IMR-90 (cell line): ENCODE results near the gene MICAL2. TPM values are rescaled to one million over a fixed set of nuclear protein-coding genes. Genes with fewer than 3 reads are reported as not detected.
A peak's percentile ranks its signal among the peaks of the same experiment; 100 is the strongest.

Experiments
- ATAC-seq: fragments of 200-7000 bp; cut with Tn5 transposase; 2 replicates; pipeline ENCODE4 v1.9.1; 2020; ENCODE audit warnings: low read depth, mild to moderate bottlenecking, moderate library complexity
- BruUV-seq: library from RNA; stranded (reverse); fragments of 400-500 nt; replicated peaks from 2 replicates; lab custom pipeline; 2021; lab: Mats Ljungman, UMichigan
- CTCF ChIA-PET: fragments of 300-600 bp; formaldehyde crosslinking; extraction: SDS; loops from one replicate; lab custom pipeline; 2021; ENCODE audit warnings: antibody characterized with exemption; lab: Yijun Ruan, JAX
- POLR2A ChIA-PET: fragments of 300-600 bp; sonication (Branson Sonifier 250); formaldehyde crosslinking; loops from one replicate; lab custom pipeline; 2022; ENCODE audit warnings: antibody characterized with exemption; ENCODE audit not compliant: unreplicated experiment; lab: Charles Lee
- DNase-seq: peaks from one replicate; pipeline ENCODE4 v3.0.0; 2013
- H2AFZ ChIP-seq: replicated peaks from 2 replicates; pipeline ENCODE3; 2013; ENCODE audit warnings: low read length, mild to moderate bottlenecking; ENCODE audit not compliant: poor library complexity
- H2AK5ac ChIP-seq: 2 replicates; pipeline ENCODE4 v1.6.1; 2013; ENCODE audit warnings: low read depth, low read length, inconsistent platforms
- H2AK9ac ChIP-seq: replicated peaks from 2 replicates; pipeline ENCODE3; 2013; ENCODE audit warnings: mild to moderate bottlenecking, low read depth, low read length, moderate library complexity; ENCODE audit not compliant: poor library complexity
- H2BK120ac ChIP-seq: 2 replicates; pipeline ENCODE4 v1.6.1; 2013; ENCODE audit warnings: low read depth, low read length, inconsistent platforms
- H2BK15ac ChIP-seq: 3 replicates; pipeline ENCODE4 v1.6.1; 2013; ENCODE audit warnings: low read depth, low read length, inconsistent platforms
- H2BK20ac ChIP-seq: 2 replicates; pipeline ENCODE4 v1.6.1; 2013; ENCODE audit warnings: low read depth, mild to moderate bottlenecking, inconsistent platforms, low read length, moderate library complexity
- H2BK5ac ChIP-seq: 2 replicates; pipeline ENCODE4 v1.6.1; 2013; ENCODE audit warnings: mild to moderate bottlenecking, low read depth, low read length, inconsistent platforms; ENCODE audit not compliant: poor library complexity, severe bottlenecking
- H3K14ac ChIP-seq: replicated peaks from 2 replicates; pipeline ENCODE4 v1.6.1; 2013; ENCODE audit warnings: low read depth, low read length, inconsistent platforms
- H3K18ac ChIP-seq: 2 replicates; pipeline ENCODE4 v1.6.1; 2013; ENCODE audit warnings: low read depth, low read length, control low read depth
- H3K23ac ChIP-seq: 2 replicates; pipeline ENCODE4 v1.6.1; 2013; ENCODE audit warnings: low read depth, low read length, inconsistent platforms
- H3K27ac ChIP-seq: 2 replicates; pipeline ENCODE4 v1.5.1; 2013; ENCODE audit warnings: mild to moderate bottlenecking, control low read depth, low read length; ENCODE audit not compliant: insufficient read depth
- H3K27me3 ChIP-seq: 2 replicates; pipeline ENCODE4 v1.6.1; 2013; ENCODE audit warnings: low read length; ENCODE audit not compliant: control insufficient read depth, insufficient read depth
- H3K36me3 ChIP-seq: 2 replicates; pipeline ENCODE4 v1.6.1; 2013; ENCODE audit warnings: low read length, mixed read lengths; ENCODE audit not compliant: control insufficient read depth, insufficient read depth
- H3K4ac ChIP-seq: 2 replicates; pipeline ENCODE4 v1.6.1; 2013; ENCODE audit warnings: low read depth, low read length, inconsistent platforms
- H3K4me1 ChIP-seq: 2 replicates; pipeline ENCODE4 v1.6.1; 2013; ENCODE audit warnings: low read length, mixed read lengths; ENCODE audit not compliant: control insufficient read depth, insufficient read depth
- H3K4me2 ChIP-seq: 2 replicates; pipeline ENCODE4 v1.6.1; 2013; ENCODE audit warnings: low read depth, mild to moderate bottlenecking, control low read depth, low read length, moderate library complexity
- H3K4me3 ChIP-seq: 2 replicates; pipeline ENCODE4 v1.5.1; 2013; ENCODE audit warnings: low read depth, mild to moderate bottlenecking, control low read depth, low read length, moderate library complexity; ENCODE audit not compliant: insufficient read depth
- H3K56ac ChIP-seq: 2 replicates; pipeline ENCODE4 v1.6.1; 2013; ENCODE audit warnings: low read length, inconsistent platforms; ENCODE audit not compliant: insufficient read depth; ENCODE audit errors: extremely low read depth
- H3K79me1 ChIP-seq, 2 experiments: 2 replicates each; pipeline ENCODE4 v1.6.1; 2013; ENCODE audit warnings: low read length in 2 of 2, inconsistent platforms in 1 of 2, low read depth in 1 of 2
- H3K9ac ChIP-seq: 2 replicates; pipeline ENCODE4 v1.6.1; 2013; ENCODE audit warnings: low read depth, low read length, control low read depth
- H3K9me1 ChIP-seq: 2 replicates; pipeline ENCODE4 v1.6.1; 2013; ENCODE audit warnings: low read length, inconsistent platforms; ENCODE audit not compliant: insufficient read depth
- H3K9me3 ChIP-seq: 2 replicates; pipeline ENCODE4 v1.6.1; 2013; ENCODE audit warnings: low read length; ENCODE audit not compliant: control insufficient read depth, insufficient read depth
- H4K20me1 ChIP-seq: 2 replicates; pipeline ENCODE4 v1.6.1; 2013; ENCODE audit warnings: low read length, inconsistent platforms; ENCODE audit not compliant: insufficient read depth
- H4K5ac ChIP-seq: 2 replicates; pipeline ENCODE4 v1.6.1; 2013; ENCODE audit warnings: mild to moderate bottlenecking, low read depth, low read length, control low read depth
- H4K8ac ChIP-seq, 2 experiments: 2 replicates each; pipeline ENCODE4 v1.6.1; 2013; ENCODE audit warnings: low read depth in 2 of 2, low read length in 2 of 2, control low read depth in 1 of 2, inconsistent platforms in 1 of 2
- H4K91ac ChIP-seq: 2 replicates; pipeline ENCODE4 v1.6.1; 2013; ENCODE audit warnings: low read depth, low read length, inconsistent platforms; ENCODE audit not compliant: insufficient read depth
- BHLHE40 ChIP-seq: fragments of 150-350 bp; IDR thresholded peaks from 2 replicates; pipeline ENCODE4 v1.6.1; 2016; ENCODE audit warnings: mild to moderate bottlenecking, low read depth, low read length
- CEBPB ChIP-seq: IDR thresholded peaks from 2 replicates; pipeline ENCODE4 v1.6.1; 2012; ENCODE audit warnings: low read depth, low read length, improper control_type of control experiment
- CHD1 ChIP-seq: IDR thresholded peaks from 2 replicates; pipeline ENCODE4 v1.6.1; 2012; ENCODE audit warnings: low read depth, low read length, improper control_type of control experiment
- FOS ChIP-seq: fragments of 150-350 bp; IDR thresholded peaks from 2 replicates; pipeline ENCODE4 v1.6.1; 2016; ENCODE audit warnings: low read depth, low read length
- MAFK ChIP-seq: IDR thresholded peaks from 2 replicates; pipeline ENCODE4 v1.6.1; 2012; ENCODE audit warnings: low read depth, low read length, improper control_type of control experiment
- MAZ ChIP-seq: IDR thresholded peaks from 2 replicates; pipeline ENCODE4 v1.6.1; 2012; ENCODE audit warnings: low read depth, mild to moderate bottlenecking, low read length, improper control_type of control experiment, moderate library complexity, borderline replicate concordance
- MXI1 ChIP-seq: IDR thresholded peaks from 2 replicates; pipeline ENCODE4 v1.6.1; 2012; ENCODE audit warnings: low read depth, mild to moderate bottlenecking, low read length, moderate library complexity, borderline replicate concordance
- NFE2L2 ChIP-seq: fragments of 150-350 bp; IDR thresholded peaks from 2 replicates; pipeline ENCODE4 v1.6.1; 2016; ENCODE audit warnings: low read depth, mild to moderate bottlenecking, low read length
- POLR2A ChIP-seq: IDR thresholded peaks from 2 replicates; pipeline ENCODE4 v1.6.1; 2012; ENCODE audit warnings: mild to moderate bottlenecking, low read depth, low read length
- RAD21 ChIP-seq: IDR thresholded peaks from 2 replicates; pipeline ENCODE4 v1.6.1; 2012; ENCODE audit warnings: low read length, improper control_type of control experiment
- RCOR1 ChIP-seq: IDR thresholded peaks from 2 replicates; pipeline ENCODE4 v1.6.1; 2012; ENCODE audit warnings: mild to moderate bottlenecking, low read length, improper control_type of control experiment; ENCODE audit not compliant: insufficient replicate concordance
- RFX5 ChIP-seq: IDR thresholded peaks from 2 replicates; pipeline ENCODE4 v1.8.0; 2012; ENCODE audit warnings: low read depth, mild to moderate bottlenecking, low read length, moderate library complexity
- SMC3 ChIP-seq: fragments of 150-350 bp; IDR thresholded peaks from 2 replicates; pipeline ENCODE4 v1.6.1; 2016; ENCODE audit warnings: low read depth, mild to moderate bottlenecking, antibody characterized with exemption, low read length, moderate library complexity
- WGBS, 2 experiments: methylation state at CpG; one replicate each; pipeline versions ENCODE4 v1.1.5 to v1.1.7; 2013; ENCODE audit warnings: missing lambda C conversion rate in 2 of 2; ENCODE audit not compliant: insufficient read length in 1 of 2; ENCODE audit errors: extremely low coverage in 2 of 2; 5-methylcytosine and 5-hydroxymethylcytosine counted together
- dilution Hi-C: fragments of 300-500 bp; cut with HindIII; formaldehyde crosslinking; loops from one replicate; pipeline ENCODE4 v1.14.3; 2018; ENCODE audit warnings: low sequenced_read_pairs; ENCODE audit not compliant: unreplicated experiment
- in situ Hi-C: fragments of 300-500 bp; cut with MboI; formaldehyde crosslinking; loops from 3 replicates; pipeline ENCODE4 v1.14.3; 2019; ENCODE audit warnings: low sequenced_read_pairs, inconsistent platforms, mixed read lengths
- intact Hi-C: fragments of 100-400 bp; cut with micrococcal nuclease; formaldehyde crosslinking; loops from 2 replicates; pipeline ENCODE4 v1.10.0; 2022
- polyA plus RNA-seq, 3 experiments: library from polyadenylated mRNA; depleted of rRNA; stranded (reverse); fragments of >200 nt; gene quantifications; 2 replicates each; pipeline ENCODE4 v1.2.3, GENCODE V29; 2012; ENCODE audit warnings: low replicate concordance in 1 of 3
- total RNA-seq: library from RNA; depleted of rRNA; stranded (reverse); fragments of >200 nt; gene quantifications from 2 replicates; pipeline ENCODE4 v1.2.3, GENCODE V29; 2012
- TF ChIP-seq, protein P1 (sequence below): fragments of 150-350 bp; IDR thresholded peaks from 2 replicates; pipeline ENCODE4 v1.6.1; 2017; ENCODE audit warnings: mild to moderate bottlenecking, antibody characterized with exemption, low read length, low read depth

MICAL2 gene
- total and polyA plus RNA-seq, 2 of the 4 experiments (the other 2 are of a cell fraction) = 170 to 336 TPM

DNA sequence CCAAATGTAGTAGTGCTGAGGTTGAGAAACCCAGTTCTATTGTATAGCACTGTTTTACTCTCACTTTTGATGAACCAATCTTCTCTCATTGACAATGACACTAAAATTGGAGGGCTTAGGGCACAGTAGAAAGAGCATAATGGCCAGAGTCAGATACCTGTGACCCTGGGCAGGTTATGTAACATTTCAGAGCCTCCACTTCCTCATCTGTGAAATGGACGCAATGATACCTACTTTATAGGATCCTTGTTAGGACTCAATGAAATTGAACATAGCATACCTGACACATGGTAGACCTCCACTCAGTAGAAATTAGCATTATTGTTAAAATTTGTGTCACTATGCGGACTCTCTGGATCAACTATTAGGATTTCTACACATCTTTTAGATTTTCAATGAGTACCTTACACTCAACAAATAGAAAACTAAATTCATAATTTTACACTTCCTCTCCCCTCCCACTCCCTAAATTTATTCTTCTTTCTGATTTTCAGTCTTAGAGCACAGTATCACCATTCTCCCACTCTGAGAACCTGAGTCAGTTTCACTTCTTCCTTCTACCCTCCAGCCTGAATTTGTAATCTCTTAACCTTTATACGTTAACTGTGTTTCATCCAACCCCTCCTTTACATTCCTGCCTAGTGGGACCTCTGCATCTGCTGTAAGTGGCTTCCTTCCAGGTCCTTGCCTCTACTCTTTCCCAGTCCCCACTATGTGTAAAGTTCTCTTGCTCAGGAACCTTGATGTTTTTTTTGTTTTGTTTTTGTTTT lies 78.3 kb downstream of the MICAL2 start (continued):
- TF ChIP-seq, protein P1, sequence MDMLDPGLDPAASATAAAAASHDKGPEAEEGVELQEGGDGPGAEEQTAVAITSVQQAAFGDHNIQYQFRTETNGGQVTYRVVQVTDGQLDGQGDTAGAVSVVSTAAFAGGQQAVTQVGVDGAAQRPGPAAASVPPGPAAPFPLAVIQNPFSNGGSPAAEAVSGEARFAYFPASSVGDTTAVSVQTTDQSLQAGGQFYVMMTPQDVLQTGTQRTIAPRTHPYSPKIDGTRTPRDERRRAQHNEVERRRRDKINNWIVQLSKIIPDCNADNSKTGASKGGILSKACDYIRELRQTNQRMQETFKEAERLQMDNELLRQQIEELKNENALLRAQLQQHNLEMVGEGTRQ = no peak

- Histone ChIP-seq H2AK9ac (no peak overlapping the region), H3K4ac (peak overlapping the region; percentile 4; the same call in 1 of the 2 replicates), H2BK120ac (no peak overlapping the region), H2BK20ac (no peak overlapping the region), H3K4me3 (no peak overlapping the region), H3K27me3 (no peaks in the 10 kb centered on the region), H3K9ac (no peak overlapping the region), H2BK5ac (peak overlapping the region; percentile 7), H3K14ac (peak overlapping the region; percentile 26; the same call in 1 of the 2 replicates), H3K18ac (no peak overlapping the region), H3K79me1 (peaks cover 31 to 90% of the 10 kb centered on the region in 2 experiments), H3K4me2 (no peak overlapping the region), H3K23ac (no peak overlapping the region), H3K9me1 (peaks cover 44% of the 10 kb centered on the region), H4K20me1 (no peaks in the 10 kb centered on the region), H2BK15ac (no peak overlapping the region), H3K9me3 (no peaks in the 10 kb centered on the region), H3K27ac (no peak overlapping the region), H3K36me3 (peaks cover 5% of the 10 kb centered on the region; the same call in 1 of the 2 replicates), H4K8ac (peak overlapping the region in 1 of 2 experiments; percentile 28; a peak in 1 of 4 replicates), H3K56ac (no peak overlapping the region), H4K91ac (no peak overlapping the region), H3K4me1 (peaks cover 31% of the 10 kb centered on the region), H2AK5ac (no peak overlapping the region), H2AFZ (no peak overlapping the region), H4K5ac (no peak overlapping the region)
- ChIA-PET POLR2A (no interaction called here), CTCF (no interaction called here)
- ATAC-seq (no peak), DNase-seq (no peak)
- in situ Hi-C loops (no loop called here), intact Hi-C loops (no loop called here), dilution Hi-C loops (no loop called here)
- BruUV-seq = no TSS peak
- WGBS, 2 experiments = 100% methylated on average over 2 of the region's 8 CpGs; no CpG with 5 or more reads in 1 of the 2 experiments
- TF ChIP-seq RFX5 = no peak
- TF ChIP-seq NFE2L2 = no peak
- TF ChIP-seq MXI1 = no peak
- no peak for TF ChIP-seq SMC3
- no peak for TF ChIP-seq MAZ
- TF ChIP-seq POLR2A = no peak
- TF ChIP-seq FOS = no peak
- no peak for TF ChIP-seq RAD21
- TF ChIP-seq, protein P1 = no peak
- TF ChIP-seq CEBPB = no peak
- TF ChIP-seq RCOR1 = no peak
- TF ChIP-seq MAFK = no peak
- TF ChIP-seq BHLHE40 = no peak
- no peak for TF ChIP-seq CHD1
Observed at GRCh38 chr11:12189543-12190235, 79.3 kb downstream of the MICAL2 start.
